NT2/D1 (cell line): ENCODE data around the gene TEKT1.
"Not testable (repeated sequence)": the region's sequence is repeated elsewhere in the genome, so short reads cannot be mapped to it uniquely, and the experiment has no call there.

Source experiments
- DNase-seq: peaks from one replicate; pipeline ENCODE4 v3.0.0-alpha.2; 2011; ENCODE audit warnings: low read depth, low spot score
- H3K27me3 ChIP-seq: 2 replicates; pipeline ENCODE4 v1.6.0; 2011; ENCODE audit warnings: mild to moderate bottlenecking; ENCODE audit not compliant: insufficient read length, insufficient read depth
- H3K36me3 ChIP-seq: 2 replicates; pipeline ENCODE4 v1.6.1; 2011; ENCODE audit warnings: mild to moderate bottlenecking, low read length, mixed read lengths; ENCODE audit not compliant: insufficient read depth, insufficient read length
- H3K4me1 ChIP-seq: 2 replicates; pipeline ENCODE4 v1.5.1; 2011; ENCODE audit not compliant: insufficient read depth, insufficient read length
- H3K4me3 ChIP-seq: 2 replicates; pipeline ENCODE4 v1.5.1; 2011; ENCODE audit warnings: low read depth; ENCODE audit not compliant: insufficient read length
- H3K9ac ChIP-seq: 2 replicates; pipeline ENCODE4 v1.6.0; 2011; ENCODE audit warnings: low read depth; ENCODE audit not compliant: insufficient read length
- H3K9me3 ChIP-seq: 2 replicates; pipeline ENCODE4 v1.5.1; 2011; ENCODE audit warnings: mild to moderate bottlenecking, low read length; ENCODE audit not compliant: insufficient read depth
- SUZ12 ChIP-seq: IDR thresholded peaks from 2 replicates; pipeline ENCODE4 v1.6.1; 2011; ENCODE audit not compliant: insufficient read length, insufficient read depth; ENCODE audit errors: extremely low read depth
- YY1 ChIP-seq: IDR thresholded peaks from 2 replicates; pipeline ENCODE4 v1.6.1; 2011; ENCODE audit not compliant: insufficient read length, insufficient read depth
- ZNF274 ChIP-seq: IDR thresholded peaks from 2 replicates; pipeline ENCODE4 v1.6.1; 2011; ENCODE audit warnings: mild to moderate bottlenecking, low read depth, low read length

The TEKT1 gene

GRCh38 chr17:6779411-6779810, 52.1 kb downstream of the TEKT1 start:
- H3K4me3 ChIP-seq = no peak overlapping the region
- peaks cover 47% of the 10 kb centered on the region for H3K27me3 ChIP-seq
- no peak for DNase-seq
- no peaks in the 10 kb centered on the region; the same call in 1 of the 2 replicates for H3K9me3 ChIP-seq
- H3K9ac ChIP-seq = no peak overlapping the region
- TF ChIP-seq ZNF274 = no peak
- no peak for TF ChIP-seq YY1
- TF ChIP-seq SUZ12 = no peak
- no peaks in the 10 kb centered on the region for H3K4me1 ChIP-seq
- H3K36me3 ChIP-seq = no peaks in the 10 kb centered on the region

- no peaks in the 10 kb centered on the region for H3K36me3 ChIP-seq
- peak within 1 kb of the TSS; percentile 56 for H3K9ac ChIP-seq
- H3K4me1 ChIP-seq = no peaks in the 10 kb centered on the region
- peak within 1 kb of the TSS; percentile 39 for H3K4me3 ChIP-seq
- DNase-seq = no peak
- H3K27me3 ChIP-seq = peaks cover 51% of the 10 kb centered on the region
- H3K9me3 ChIP-seq = no peaks in the 10 kb centered on the region; the same call in 1 of the 2 replicates
- TF ChIP-seq SUZ12 (no peak), YY1 (no peak), ZNF274 (no peak)
Observed at GRCh38 chr17:6775871-6776405, 55.6 kb downstream of the TEKT1 start, which contains the start of gene FBXO39. TSS of gene FBXO39 (plus strand) at chr17:6776215. CDS start at chr17:6779869, 3,654 bp downstream.

GRCh38 chr17:6774906-6775305, 56.6 kb downstream of the TEKT1 start:
- DNase-seq = not testable (repeated sequence)

GRCh38 chr17:6772016-6772415, 59.5 kb downstream of the TEKT1 start:
- H3K36me3 ChIP-seq = no peaks in the 10 kb centered on the region
- TF ChIP-seq ZNF274 = no peak
- TF ChIP-seq YY1 = no peak
- TF ChIP-seq SUZ12 = no peak
- H3K4me3 ChIP-seq = no peak overlapping the region
- H3K9me3 ChIP-seq = peaks cover 13% of the 10 kb centered on the region; the same call in 1 of the 2 replicates
- H3K4me1 ChIP-seq = no peaks in the 10 kb centered on the region
- DNase-seq = no peak
- peaks cover 29% of the 10 kb centered on the region for H3K27me3 ChIP-seq
- no peak overlapping the region for H3K9ac ChIP-seq

More at GRCh38 chr17:6774906-6775305, 56.6 kb downstream of the TEKT1 start:
- H3K9ac ChIP-seq, H3K36me3 ChIP-seq, H3K4me1 ChIP-seq, H3K4me3 ChIP-seq, H3K9me3 ChIP-seq: not testable (repeated sequence)
- peaks cover 49% of the 10 kb centered on the region for H3K27me3 ChIP-seq

- Histone ChIP-seq H3K9me3 (peaks cover 19% of the 10 kb centered on the region; the same call in 1 of the 2 replicates), H3K36me3 (no peaks in the 10 kb centered on the region)
Observed at GRCh38 chr17:6768447-6768846, 63.1 kb downstream of the TEKT1 start.

GRCh38 chr17:6761779-6762178, 69.8 kb downstream of the TEKT1 start:
- Histone ChIP-seq H3K9me3 (peaks cover 5% of the 10 kb centered on the region; the same call in 1 of the 2 replicates), H3K9ac (no peak overlapping the region), H3K4me3 (no peak overlapping the region), H3K36me3 (no peaks in the 10 kb centered on the region), H3K27me3 (no peaks in the 10 kb centered on the region), H3K4me1 (peaks cover 4% of the 10 kb centered on the region)
- no peak for DNase-seq
- TF ChIP-seq YY1 (no peak), ZNF274 (no peak), SUZ12 (no peak)

More at GRCh38 chr17:6768447-6768846, 63.1 kb downstream of the TEKT1 start:
- TF ChIP-seq ZNF274 (no peak), YY1 (no peak), SUZ12 (no peak)
- no peak for DNase-seq
- peaks cover 3% of the 10 kb centered on the region for H3K27me3 ChIP-seq
- no peak overlapping the region for H3K4me3 ChIP-seq
- H3K4me1 ChIP-seq = no peaks in the 10 kb centered on the region
- no peak overlapping the region for H3K9ac ChIP-seq

- H3K9me3 ChIP-seq = no peaks in the 10 kb centered on the region
- TF ChIP-seq ZNF274 (no peak), SUZ12 (no peak), YY1 (no peak)
- DNase-seq = no peak
- no peaks in the 10 kb centered on the region for H3K27me3 ChIP-seq
- no peak overlapping the region for H3K4me3 ChIP-seq
- H3K9ac ChIP-seq = no peak overlapping the region
- H3K36me3 ChIP-seq = no peaks in the 10 kb centered on the region
- H3K4me1 ChIP-seq = peaks cover 6% of the 10 kb centered on the region
Observed at GRCh38 chr17:6757747-6758146, 73.8 kb downstream of the TEKT1 start.
